Activated CD8-positive, alpha-beta T cell treated with anti-CD3 and anti-CD28 coated beads for 36 hours (primary cell): ENCODE data around the gene ECI1. TPM values are rescaled to one million over a fixed set of nuclear protein-coding genes. Genes with fewer than 3 reads are reported as not detected.

Experiments
- ATAC-seq: fragments of 200-7000 bp; cut with Tn5 transposase; one replicate; pipeline ENCODE4 v1.10.0; 2021; ENCODE audit warnings: mild to moderate bottlenecking, moderate library complexity
- CTCF ChIA-PET: fragments of 350-600 bp; sonication (Branson Sonifier 250); formaldehyde crosslinking; loops from one replicate; lab custom pipeline; 2021; ENCODE audit warnings: antibody characterized with exemption; lab: Charles Lee
- POLR2A ChIA-PET: fragments of 350-600 bp; sonication (Branson Sonifier 250); formaldehyde crosslinking; loops from one replicate; lab custom pipeline; 2021; ENCODE audit warnings: antibody characterized with exemption; lab: Charles Lee
- DNase-seq: peaks from one replicate; pipeline ENCODE4 v3.0.0-alpha.2; 2020
- H3K27ac Mint-ChIP-seq: one replicate; pipeline ENCODE4 v1.8.0; 2021; ENCODE audit warnings: mild to moderate bottlenecking, mixed read lengths
- H3K27me3 Mint-ChIP-seq: one replicate; pipeline ENCODE4 v1.8.0; 2021; ENCODE audit warnings: mixed read lengths
- H3K36me3 Mint-ChIP-seq: one replicate; pipeline ENCODE4 v1.8.0; 2021; ENCODE audit warnings: low read depth, mixed read lengths
- H3K4me1 Mint-ChIP-seq: one replicate; pipeline ENCODE4 v1.8.0; 2021; ENCODE audit warnings: low read depth, mixed read lengths
- H3K4me3 Mint-ChIP-seq: one replicate; pipeline ENCODE4 v1.8.0; 2021; ENCODE audit warnings: mild to moderate bottlenecking, moderate library complexity, mixed read lengths
- H3K9me3 Mint-ChIP-seq: one replicate; pipeline ENCODE4 v1.8.0; 2021; ENCODE audit warnings: mixed read lengths
- CTCF ChIP-seq: fragments of 200-600 bp; IDR thresholded peaks from one replicate; pipeline ENCODE4 v1.8.0; 2022; ENCODE audit warnings: antibody characterized with exemption, mild to moderate bottlenecking
- intact Hi-C: fragments of 100-400 bp; cut with micrococcal nuclease; formaldehyde crosslinking; loops from one replicate; pipeline ENCODE4 v1.10.0; 2022
- total RNA-seq, 2 experiments: library from RNA; stranded (reverse); gene quantifications; one replicate each; pipeline ENCODE4 v1.2.3, GENCODE V29; 2021

ECI1 gene
- total RNA-seq, 2 experiments from 2014 or later, result 37.4 to 40.5 TPM

- Mint-ChIP-seq H3K27me3 (peaks cover 23% of the 10 kb centered on the region), H3K9me3 (no peaks in the 10 kb centered on the region), H3K4me3 (peak overlapping the region; percentile 48), H3K4me1 (peaks cover 3% of the 10 kb centered on the region), H3K36me3 (no peaks in the 10 kb centered on the region), H3K27ac (no peak overlapping the region)
- intact Hi-C loops, result no loop called here
- ChIA-PET POLR2A (interaction anchor here (1.2 to 3.6 kb wide), 2 partner anchors 42 to 150 kb away, joined by 3 to 18 read pairs; partner anchors contain the start of genes NTHL1 and TRAF7), CTCF (interaction anchor here (0.6 to 3.9 kb wide), 3 partner anchors 54 to 492 kb away, joined by 3 to 24 read pairs (median 3); partner anchors contain the start of gene ECI1)
- TF ChIP-seq CTCF, result no peak
- ATAC-seq, result no peak
- DNase-seq, result no peak
Measured at GRCh38 chr16:2196981-2197511, 54.3 kb downstream of the ECI1 start.

- Mint-ChIP-seq H3K36me3 (no peaks in the 10 kb centered on the region), H3K4me3 (peak within 1 kb of the TSS; percentile 55), H3K4me1 (peaks cover 3% of the 10 kb centered on the region), H3K9me3 (no peaks in the 10 kb centered on the region), H3K27ac (no peak within 1 kb of the TSS), H3K27me3 (peaks cover 23% of the 10 kb centered on the region)
- intact Hi-C loops, result no loop called here
- POLR2A ChIA-PET, result interaction anchor here (1.0 to 3.6 kb wide), 4 partner anchors 8 to 41 kb away, joined by 3 to 18 read pairs (median 12); partner anchors contain the start of gene TRAF7
- CTCF ChIA-PET, result interaction anchor here (0.6 to 3.9 kb wide), 3 partner anchors 55 to 225 kb away, joined by 3 to 24 read pairs (median 4); partner anchors contain the start of gene ECI1
- no peak for TF ChIP-seq CTCF
- ATAC-seq (peak; percentile 50), DNase-seq (no peak)
Measured at GRCh38 chr16:2196162-2196980, 55.0 kb downstream of the ECI1 start, which contains the start of gene CASKIN1. Gene CASKIN1, minus strand, starts transcription at chr16:2196605. Its CDS starts 173 bp downstream, at chr16:2196432.

- no peaks in the 10 kb centered on the region for H3K36me3 Mint-ChIP-seq
- peaks cover 3% of the 10 kb centered on the region for H3K4me1 Mint-ChIP-seq
- ATAC-seq (peak; percentile 25), DNase-seq (no peak)
- peaks cover 23% of the 10 kb centered on the region for H3K27me3 Mint-ChIP-seq
- no peaks in the 10 kb centered on the region for H3K9me3 Mint-ChIP-seq
- no peak overlapping the region for H3K27ac Mint-ChIP-seq
- ChIA-PET CTCF (interaction anchor here (1.1 to 3.9 kb wide), 18 partner anchors 8 to 395 kb away, joined by 3 to 24 read pairs (median 5); partner anchors contain the start of genes CCNF and ECI1), POLR2A (interaction anchor here (0.9 to 2.8 kb wide), 6 partner anchors 8 to 56 kb away, joined by 3 to 18 read pairs (median 5); partner anchors contain the start of genes ECI1 and TRAF7)
- no peak for TF ChIP-seq CTCF
- intact Hi-C loops, result no loop called here
- H3K4me3 Mint-ChIP-seq, result peak overlapping the region; percentile 55
Measured at GRCh38 chr16:2195322-2196161, 55.8 kb downstream of the ECI1 start.

- DNase-seq (peak; percentile 75), ATAC-seq (peak; percentile 77)
- Mint-ChIP-seq H3K9me3 (no peaks in the 10 kb centered on the region), H3K4me3 (peak overlapping the region; percentile 55), H3K36me3 (no peaks in the 10 kb centered on the region), H3K27me3 (peaks cover 23% of the 10 kb centered on the region), H3K4me1 (peaks cover 3% of the 10 kb centered on the region), H3K27ac (no peak overlapping the region)
- peak; percentile 63 for TF ChIP-seq CTCF
- ChIA-PET POLR2A (interaction anchor here (0.8 to 2.8 kb wide), 7 partner anchors 9 to 63 kb away, joined by 3 to 18 read pairs (median 4); partner anchors contain the start of genes ECI1 and TRAF7), CTCF (interaction anchor here (0.9 to 3.9 kb wide), 22 partner anchors 9 to 395 kb away, joined by 3 to 24 read pairs (median 4); partner anchors contain the start of genes CCNF and ECI1)
- intact Hi-C loops, result no loop called here
Measured at GRCh38 chr16:2194852-2195321, 56.5 kb downstream of the ECI1 start.
